ENCODE results near the gene BRF1. TPM values are rescaled to one million over a fixed set of nuclear protein-coding genes. Genes with fewer than 3 reads are reported as not detected.

Gene BRF1
- total and polyA plus RNA-seq, 2 donors (not counting 1 experiment from before 2014, with no cell fraction given) = 7.4 to 33.4 TPM

DNA sequence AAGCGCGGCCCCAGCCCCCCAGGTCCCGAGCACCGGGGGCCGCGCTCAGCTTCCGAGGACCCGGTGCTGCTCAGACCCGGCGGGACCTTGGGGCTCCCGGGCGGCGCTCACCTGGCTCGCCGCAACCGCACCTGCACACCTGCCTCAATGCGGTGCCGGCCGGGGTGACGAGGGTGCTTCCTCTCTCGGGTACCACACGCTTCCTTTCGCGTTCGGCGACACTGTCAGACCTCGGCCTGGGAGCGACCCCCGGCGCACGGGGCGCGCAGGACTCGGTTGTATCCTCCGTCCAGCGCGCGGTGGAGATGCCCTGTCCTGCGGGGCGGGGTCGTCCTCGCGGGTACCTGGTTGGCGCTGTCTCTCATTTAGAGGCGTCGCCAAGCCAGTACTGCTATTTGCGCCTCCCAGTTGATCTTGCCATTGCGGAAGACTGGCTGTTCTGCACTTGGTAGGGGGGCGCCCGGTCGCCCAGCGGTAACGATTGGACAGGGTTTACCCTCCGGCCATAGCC lies 14.5 kb upstream of the BRF1 start:
- H3K79me2 ChIP-seq (ENCODE audit: control insufficient read depth, insufficient read depth, low read length) = peaks cover 12% of the 10 kb centered on the region
- peak overlapping the region; percentile 89 for H3K4me2 ChIP-seq (ENCODE audit: extremely low read depth, insufficient read depth, low read length)
- H3K36me3 ChIP-seq (ENCODE audit: control insufficient read depth, insufficient read depth, low read length) = no peaks in the 10 kb centered on the region
- no peak overlapping the region for H2AFZ ChIP-seq (ENCODE audit: low read length)
- H3K9ac ChIP-seq (ENCODE audit: insufficient read depth, low read length) = peak overlapping the region; percentile 62
- DNase-seq (ENCODE audit: low read depth in 2 of 2) = peak in 1 of 2 donors; percentile 33
- H3K4me3 ChIP-seq (replicated peaks in 1 of 4; ENCODE audit: control extremely low read depth in 1 of 4, insufficient read depth in 1 of 4, low read depth in 3 of 4, low read length in 4 of 4) = peak overlapping the region; percentile 47 to 76 (median 66)
- no peaks in the 10 kb centered on the region for H3K9me3 ChIP-seq (ENCODE audit: control insufficient read depth, insufficient read depth, low read depth, low read length)
- H4K20me1 ChIP-seq (ENCODE audit: control insufficient read depth, extremely low read depth, insufficient read depth, low read length) = no peaks in the 10 kb centered on the region
- TF ChIP-seq CTCF (conservative IDR thresholded peaks at IDR 0.05 in 1 of 2, IDR thresholded peaks at IDR 0.05 in 1 of 2; ENCODE audit: low read depth in 1 of 2, low read length in 2 of 2) (no peak), EZH2 (IDR thresholded peaks at IDR 0.05; ENCODE audit: low read length, missing control alignments) (no peak)
- H3K4me1 ChIP-seq (ENCODE audit: control insufficient read depth, extremely low read depth, insufficient read depth, low read length) = peaks cover 16% of the 10 kb centered on the region
- no peak overlapping the region for H3K27ac ChIP-seq (ENCODE audit: insufficient read depth, low read length)
- H3K27me3 ChIP-seq (ENCODE audit: control insufficient read depth, insufficient read depth, low read length) = no peaks in the 10 kb centered on the region

- H3K4me3 ChIP-seq (replicated peaks in 1 of 4; ENCODE audit: control extremely low read depth in 1 of 4, insufficient read depth in 1 of 4, low read depth in 3 of 4, low read length in 4 of 4) = peak within 1 kb of the TSS; percentile 47 to 76 (median 66)
- H4K20me1 ChIP-seq (ENCODE audit: control insufficient read depth, extremely low read depth, insufficient read depth, low read length) = no peaks in the 10 kb centered on the region
- peak within 1 kb of the TSS; percentile 89 for H3K4me2 ChIP-seq (ENCODE audit: extremely low read depth, insufficient read depth, low read length)
- peaks cover 11% of the 10 kb centered on the region for H3K79me2 ChIP-seq (ENCODE audit: control insufficient read depth, insufficient read depth, low read length)
- peak within 1 kb of the TSS; percentile 62 for H3K9ac ChIP-seq (ENCODE audit: insufficient read depth, low read length)
- H3K27me3 ChIP-seq (ENCODE audit: control insufficient read depth, insufficient read depth, low read length) = no peaks in the 10 kb centered on the region
- DNase-seq (ENCODE audit: low read depth in 2 of 2) = peak; percentile 77 to 83
- TF ChIP-seq EZH2 (IDR thresholded peaks at IDR 0.05; ENCODE audit: low read length, missing control alignments) (no peak), CTCF (conservative IDR thresholded peaks at IDR 0.05 in 1 of 2, IDR thresholded peaks at IDR 0.05 in 1 of 2; ENCODE audit: low read depth in 1 of 2, low read length in 2 of 2) (no peak)
- H2AFZ ChIP-seq (ENCODE audit: low read length) = peak within 1 kb of the TSS; percentile 58
- no peaks in the 10 kb centered on the region for H3K36me3 ChIP-seq (ENCODE audit: control insufficient read depth, insufficient read depth, low read length)
- peaks cover 16% of the 10 kb centered on the region for H3K4me1 ChIP-seq (ENCODE audit: control insufficient read depth, extremely low read depth, insufficient read depth, low read length)
- H3K9me3 ChIP-seq (ENCODE audit: control insufficient read depth, insufficient read depth, low read depth, low read length) = no peaks in the 10 kb centered on the region
- H3K27ac ChIP-seq (ENCODE audit: insufficient read depth, low read length) = peak within 1 kb of the TSS; percentile 44
Measured at GRCh38 chr14:105314287-105315200, 13.7 kb upstream of the BRF1 start, which contains the start of gene PACS2. Gene PACS2, plus strand, starts transcription at chr14:105314748. Its CDS starts 171 bp downstream, at chr14:105314919.

Measured in fibroblast of lung (primary cell).